K562 (cell line): Measurements from ENCODE around the gene RAD51AP1. TPM values are rescaled to one million over a fixed set of nuclear protein-coding genes. Genes with fewer than 3 reads are reported as not detected.

ENCODE experiments used
- ATAC-seq: fragments of 200-7000 bp; cut with Tn5 transposase; 3 replicates; pipeline ENCODE4 v1.9.1; 2020; ENCODE audit warnings: moderate library complexity
- BruUV-seq: library from RNA; stranded (reverse); fragments of 400-500 nt; replicated peaks from 2 replicates; lab custom pipeline; 2021; lab: Mats Ljungman, UMichigan
- CTCF ChIA-PET: fragments of 300-600 bp; formaldehyde crosslinking; extraction: SDS; loops from one replicate; lab custom pipeline; 2021; ENCODE audit warnings: low intra/inter-chr PET ratio; lab: Yijun Ruan, JAX
- POLR2A ChIA-PET: fragments of 300-600, 350-650 bp; sonication (Branson Sonifier 250); formaldehyde crosslinking; extraction: SDS; loops from one replicate; lab custom pipeline; 2021; ENCODE audit warnings: antibody characterized with exemption, inconsistent platforms; lab: Yijun Ruan, JAX
- DNase-seq, 4 experiments: peaks; one replicate each; pipeline versions ENCODE4 v3.0.0 to v3.0.0-alpha.2; 2011 to 2018; ENCODE audit warnings: low spot score in 3 of 4, mixed read lengths in 3 of 4; ENCODE audit errors: extremely low read depth in 1 of 4
- FAIRE-seq: peaks from 2 replicates; lab custom pipeline; 2011; peaks lifted over from hg19 to GRCh38; lab: Jason Lieb, UNC
- H2AFZ ChIP-seq: 2 replicates; pipeline ENCODE4 v1.6.0; 2011; ENCODE audit warnings: low read depth, low read length, control low read depth, inconsistent platforms
- H3K27ac ChIP-seq: fragments of 200-600 bp; 3 replicates; pipeline ENCODE4 v1.8.0; 2011; ENCODE audit warnings: low read depth, mild to moderate bottlenecking, control low read depth, inconsistent platforms, low read length, moderate library complexity, mixed read lengths; ENCODE audit errors: extremely low read depth
- H3K27me3 ChIP-seq, 2 experiments: fragments of 300-600 bp in 1 of 2; 2 replicates in 1 of 2; 3 replicates in 1 of 2; pipeline versions ENCODE4 v1.6.0 to v1.8.0; 2011; ENCODE audit warnings: inconsistent platforms in 2 of 2, low read length in 2 of 2, mild to moderate bottlenecking in 1 of 2, mixed read lengths in 1 of 2, moderate library complexity in 1 of 2; ENCODE audit not compliant: control insufficient read depth in 2 of 2, insufficient read depth in 2 of 2
- H3K36me3 ChIP-seq: fragments of 300-600 bp; 3 replicates; pipeline ENCODE4 v1.8.0; 2011; ENCODE audit warnings: mild to moderate bottlenecking, low read length, inconsistent platforms; ENCODE audit not compliant: control insufficient read depth, insufficient read depth
- H3K4me1 ChIP-seq, 2 experiments: fragments of 200-600 bp in 1 of 2; replicated peaks in 1 of 2; 2 replicates in 1 of 2; 3 replicates in 1 of 2; pipeline versions ENCODE4 v1.5.1 to v1.8.0; 2011; ENCODE audit warnings: inconsistent platforms in 2 of 2, low read length in 2 of 2, mild to moderate bottlenecking in 1 of 2, mixed read lengths in 1 of 2, moderate library complexity in 1 of 2; ENCODE audit not compliant: control insufficient read depth in 2 of 2, insufficient read depth in 2 of 2
- H3K4me2 ChIP-seq: 2 replicates; pipeline ENCODE4 v1.6.1; 2011; ENCODE audit warnings: low read length, control low read depth, inconsistent platforms, mixed read lengths; ENCODE audit not compliant: insufficient read depth
- H3K4me3 ChIP-seq: fragments of 200-600 bp; sonication (generic), shearing (Covaris generic); 2 replicates; pipeline ENCODE4 v1.5.1; 2016; ENCODE audit warnings: control low read depth, inconsistent platforms
- H3K79me2 ChIP-seq: fragments of 200-600 bp; 3 replicates; pipeline ENCODE4 v1.8.0; 2011; ENCODE audit warnings: low read length, inconsistent platforms; ENCODE audit not compliant: control insufficient read depth, insufficient read depth
- H3K9ac ChIP-seq, 2 experiments: 2 replicates each; pipeline versions ENCODE4 v1.6.0 to v1.6.1; 2011; ENCODE audit warnings: low read depth in 2 of 2, low read length in 2 of 2, control low read depth in 1 of 2, inconsistent platforms in 1 of 2, mild to moderate bottlenecking in 1 of 2, mixed read lengths in 1 of 2; ENCODE audit not compliant: insufficient read depth in 1 of 2
- H3K9me1 ChIP-seq: one replicate; pipeline ENCODE4 v1.6.0; 2011; ENCODE audit warnings: inconsistent platforms, mild to moderate bottlenecking, low read length, moderate library complexity; ENCODE audit not compliant: control insufficient read depth, insufficient read depth
- H3K9me3 ChIP-seq: replicated peaks from 2 replicates; pipeline ENCODE4 v1.5.1; 2011; ENCODE audit warnings: low read depth, low read length, inconsistent platforms; ENCODE audit not compliant: control insufficient read depth, insufficient read depth
- H4K20me1 ChIP-seq: replicated peaks from 2 replicates; pipeline ENCODE4 v1.6.1; 2011; ENCODE audit warnings: low read length, inconsistent platforms, mixed read lengths; ENCODE audit not compliant: control insufficient read depth, insufficient read depth
- CREM ChIP-seq: IDR thresholded peaks from 2 replicates; pipeline ENCODE4 v1.6.1; 2014; ENCODE audit warnings: antibody characterized with exemption, low read depth
- HDAC6 ChIP-seq: IDR thresholded peaks from 2 replicates; pipeline ENCODE4 v1.6.1; 2012; ENCODE audit warnings: low read depth, mild to moderate bottlenecking, control low read depth, inconsistent platforms, low read length, moderate library complexity
- HNRNPUL1 ChIP-seq: fragments of 200-400 bp; formaldehyde crosslinking; IDR thresholded peaks from 2 replicates; pipeline ENCODE4 v1.6.1; 2017; ENCODE audit warnings: low read length
- PTBP1 ChIP-seq: fragments of 200-400 bp; formaldehyde crosslinking; IDR thresholded peaks from 2 replicates; pipeline ENCODE4 v1.6.1; 2017; ENCODE audit warnings: low read depth, low read length
- RBM14 ChIP-seq: fragments of 200-400 bp; formaldehyde crosslinking; IDR thresholded peaks from 2 replicates; pipeline ENCODE4 v1.6.1; 2018; ENCODE audit warnings: low read depth, mild to moderate bottlenecking, low read length, moderate library complexity, borderline replicate concordance; ENCODE audit not compliant: insufficient read depth
- ZEB2 ChIP-seq: fragments of 450-650 bp; IDR thresholded peaks from 2 replicates; pipeline ENCODE4 v1.6.1; 2016
- ZNF12 ChIP-seq: sonication (generic); formaldehyde crosslinking; IDR thresholded peaks from 2 replicates; pipeline ENCODE4 v1.4.0; 2020; ENCODE audit warnings: mild to moderate bottlenecking, missing genetic modification reagents
- ZNF408 ChIP-seq: fragments of 250-450 bp; sonication (Bioruptor Pico); IDR thresholded peaks from 2 replicates; pipeline ENCODE4 v1.4.0; 2020; ENCODE audit warnings: low read depth, mild to moderate bottlenecking, moderate library complexity
- WGBS: fragments of 100-300 bp; shearing (Covaris generic); methylation state at CpG from one replicate; pipeline ENCODE4 v1.1.6; 2016; ENCODE audit warnings: low coverage, mixed read lengths; ENCODE audit not compliant: insufficient coverage; ENCODE audit errors: missing lambda C conversion rate; 5-methylcytosine and 5-hydroxymethylcytosine counted together
- in situ Hi-C: fragments of 300-500 bp; cut with MboI; formaldehyde crosslinking; loops from 4 replicates; pipeline ENCODE4 v1.15.0; 2018; ENCODE audit warnings: inconsistent platforms, mixed read lengths
- intact Hi-C: fragments of 100-400 bp; cut with micrococcal nuclease; formaldehyde crosslinking; loops from 2 replicates; pipeline ENCODE4 v1.14.2; 2022
- polyA plus RNA-seq, 8 experiments: library from polyadenylated mRNA; depleted of rRNA in 4 of 8; stranded (reverse) in 5 of 8; unstranded in 3 of 8; fragments of >200 nt; fragmentation: Nextera tagmentation in 2 of 8; fragmentation: Illumina TruSeq in 1 of 8; extraction: Ambion mirVana in 2 of 8; extraction: Trizol in 1 of 8; gene quantifications; 2 replicates each; pipeline versions ENCODE4 v1.2.1 to v1.2.3, GENCODE V29; 2011 to 2014; ENCODE audit warnings: inconsistent platforms in 1 of 8, missing spikeins in 1 of 8
- total RNA-seq, 7 experiments: library from RNA; depleted of rRNA in 6 of 7; stranded (reverse); fragments of >200 nt in 6 of 7; fragmentation: Illumina TruSeq in 2 of 7; extraction: Trizol in 2 of 7; gene quantifications; 2 replicates each; pipeline versions ENCODE4 v1.2.1 to v1.2.3, GENCODE V29; 2011 to 2021; ENCODE audit warnings: low replicate concordance in 1 of 7
- TF ChIP-seq, protein P1 (sequence below): fragments of 450-650 bp; IDR thresholded peaks from 2 replicates; pipeline ENCODE4 v1.6.1; 2016; ENCODE audit warnings: mild to moderate bottlenecking, moderate library complexity

RAD51AP1 gene
- total and polyA plus RNA-seq, 9 of the 15 experiments (the other 6 are each of a cell fraction or from before 2014, with no cell fraction given) = 43.8 to 111 (median 89.1) TPM

DNA sequence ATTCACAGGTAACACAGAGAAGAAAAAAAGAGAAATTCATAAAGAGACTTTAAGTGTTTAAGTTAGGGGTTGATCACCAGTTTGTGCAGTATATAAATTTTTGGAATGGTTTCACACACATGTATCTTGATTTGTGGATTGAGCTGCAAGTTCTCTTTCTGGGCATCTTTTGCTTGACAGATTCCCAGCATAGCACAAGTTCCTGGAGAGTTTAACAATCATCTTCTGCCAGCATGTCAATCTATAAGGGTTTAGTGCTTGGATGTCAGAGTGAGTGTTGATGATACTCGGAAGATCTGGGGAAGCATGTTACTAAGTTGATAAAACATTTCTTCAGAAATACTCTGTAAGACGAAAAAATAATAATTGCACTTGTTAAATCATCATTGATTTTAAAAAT is 49.1 kb upstream of the RAD51AP1 start:
- CTCF ChIA-PET = no interaction called here
- POLR2A ChIA-PET = no interaction called here
- Histone ChIP-seq H3K4me3 (no peak overlapping the region), H2AFZ (no peak overlapping the region), H3K27me3 (no peaks in the 10 kb centered on the region), H3K27ac (no peak overlapping the region), H3K4me2 (no peak overlapping the region), H3K9me1 (no peaks in the 10 kb centered on the region), H4K20me1 (no peaks in the 10 kb centered on the region), H3K9me3 (no peaks in the 10 kb centered on the region), H3K36me3 (peaks cover 19% of the 10 kb centered on the region; the same call in 2 of the 3 replicates), H3K9ac (no peak overlapping the region), H3K79me2 (no peaks in the 10 kb centered on the region), H3K4me1 (no peaks in the 10 kb centered on the region)
- TF ChIP-seq, protein P1, sequence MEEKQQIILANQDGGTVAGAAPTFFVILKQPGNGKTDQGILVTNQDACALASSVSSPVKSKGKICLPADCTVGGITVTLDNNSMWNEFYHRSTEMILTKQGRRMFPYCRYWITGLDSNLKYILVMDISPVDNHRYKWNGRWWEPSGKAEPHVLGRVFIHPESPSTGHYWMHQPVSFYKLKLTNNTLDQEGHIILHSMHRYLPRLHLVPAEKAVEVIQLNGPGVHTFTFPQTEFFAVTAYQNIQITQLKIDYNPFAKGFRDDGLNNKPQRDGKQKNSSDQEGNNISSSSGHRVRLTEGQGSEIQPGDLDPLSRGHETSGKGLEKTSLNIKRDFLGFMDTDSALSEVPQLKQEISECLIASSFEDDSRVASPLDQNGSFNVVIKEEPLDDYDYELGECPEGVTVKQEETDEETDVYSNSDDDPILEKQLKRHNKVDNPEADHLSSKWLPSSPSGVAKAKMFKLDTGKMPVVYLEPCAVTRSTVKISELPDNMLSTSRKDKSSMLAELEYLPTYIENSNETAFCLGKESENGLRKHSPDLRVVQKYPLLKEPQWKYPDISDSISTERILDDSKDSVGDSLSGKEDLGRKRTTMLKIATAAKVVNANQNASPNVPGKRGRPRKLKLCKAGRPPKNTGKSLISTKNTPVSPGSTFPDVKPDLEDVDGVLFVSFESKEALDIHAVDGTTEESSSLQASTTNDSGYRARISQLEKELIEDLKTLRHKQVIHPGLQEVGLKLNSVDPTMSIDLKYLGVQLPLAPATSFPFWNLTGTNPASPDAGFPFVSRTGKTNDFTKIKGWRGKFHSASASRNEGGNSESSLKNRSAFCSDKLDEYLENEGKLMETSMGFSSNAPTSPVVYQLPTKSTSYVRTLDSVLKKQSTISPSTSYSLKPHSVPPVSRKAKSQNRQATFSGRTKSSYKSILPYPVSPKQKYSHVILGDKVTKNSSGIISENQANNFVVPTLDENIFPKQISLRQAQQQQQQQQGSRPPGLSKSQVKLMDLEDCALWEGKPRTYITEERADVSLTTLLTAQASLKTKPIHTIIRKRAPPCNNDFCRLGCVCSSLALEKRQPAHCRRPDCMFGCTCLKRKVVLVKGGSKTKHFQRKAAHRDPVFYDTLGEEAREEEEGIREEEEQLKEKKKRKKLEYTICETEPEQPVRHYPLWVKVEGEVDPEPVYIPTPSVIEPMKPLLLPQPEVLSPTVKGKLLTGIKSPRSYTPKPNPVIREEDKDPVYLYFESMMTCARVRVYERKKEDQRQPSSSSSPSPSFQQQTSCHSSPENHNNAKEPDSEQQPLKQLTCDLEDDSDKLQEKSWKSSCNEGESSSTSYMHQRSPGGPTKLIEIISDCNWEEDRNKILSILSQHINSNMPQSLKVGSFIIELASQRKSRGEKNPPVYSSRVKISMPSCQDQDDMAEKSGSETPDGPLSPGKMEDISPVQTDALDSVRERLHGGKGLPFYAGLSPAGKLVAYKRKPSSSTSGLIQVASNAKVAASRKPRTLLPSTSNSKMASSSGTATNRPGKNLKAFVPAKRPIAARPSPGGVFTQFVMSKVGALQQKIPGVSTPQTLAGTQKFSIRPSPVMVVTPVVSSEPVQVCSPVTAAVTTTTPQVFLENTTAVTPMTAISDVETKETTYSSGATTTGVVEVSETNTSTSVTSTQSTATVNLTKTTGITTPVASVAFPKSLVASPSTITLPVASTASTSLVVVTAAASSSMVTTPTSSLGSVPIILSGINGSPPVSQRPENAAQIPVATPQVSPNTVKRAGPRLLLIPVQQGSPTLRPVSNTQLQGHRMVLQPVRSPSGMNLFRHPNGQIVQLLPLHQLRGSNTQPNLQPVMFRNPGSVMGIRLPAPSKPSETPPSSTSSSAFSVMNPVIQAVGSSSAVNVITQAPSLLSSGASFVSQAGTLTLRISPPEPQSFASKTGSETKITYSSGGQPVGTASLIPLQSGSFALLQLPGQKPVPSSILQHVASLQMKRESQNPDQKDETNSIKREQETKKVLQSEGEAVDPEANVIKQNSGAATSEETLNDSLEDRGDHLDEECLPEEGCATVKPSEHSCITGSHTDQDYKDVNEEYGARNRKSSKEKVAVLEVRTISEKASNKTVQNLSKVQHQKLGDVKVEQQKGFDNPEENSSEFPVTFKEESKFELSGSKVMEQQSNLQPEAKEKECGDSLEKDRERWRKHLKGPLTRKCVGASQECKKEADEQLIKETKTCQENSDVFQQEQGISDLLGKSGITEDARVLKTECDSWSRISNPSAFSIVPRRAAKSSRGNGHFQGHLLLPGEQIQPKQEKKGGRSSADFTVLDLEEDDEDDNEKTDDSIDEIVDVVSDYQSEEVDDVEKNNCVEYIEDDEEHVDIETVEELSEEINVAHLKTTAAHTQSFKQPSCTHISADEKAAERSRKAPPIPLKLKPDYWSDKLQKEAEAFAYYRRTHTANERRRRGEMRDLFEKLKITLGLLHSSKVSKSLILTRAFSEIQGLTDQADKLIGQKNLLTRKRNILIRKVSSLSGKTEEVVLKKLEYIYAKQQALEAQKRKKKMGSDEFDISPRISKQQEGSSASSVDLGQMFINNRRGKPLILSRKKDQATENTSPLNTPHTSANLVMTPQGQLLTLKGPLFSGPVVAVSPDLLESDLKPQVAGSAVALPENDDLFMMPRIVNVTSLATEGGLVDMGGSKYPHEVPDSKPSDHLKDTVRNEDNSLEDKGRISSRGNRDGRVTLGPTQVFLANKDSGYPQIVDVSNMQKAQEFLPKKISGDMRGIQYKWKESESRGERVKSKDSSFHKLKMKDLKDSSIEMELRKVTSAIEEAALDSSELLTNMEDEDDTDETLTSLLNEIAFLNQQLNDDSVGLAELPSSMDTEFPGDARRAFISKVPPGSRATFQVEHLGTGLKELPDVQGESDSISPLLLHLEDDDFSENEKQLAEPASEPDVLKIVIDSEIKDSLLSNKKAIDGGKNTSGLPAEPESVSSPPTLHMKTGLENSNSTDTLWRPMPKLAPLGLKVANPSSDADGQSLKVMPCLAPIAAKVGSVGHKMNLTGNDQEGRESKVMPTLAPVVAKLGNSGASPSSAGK = no peak
- TF ChIP-seq RBM14 = no peak
- TF ChIP-seq HNRNPUL1 = no peak
- TF ChIP-seq HDAC6 = no peak
- no peak for TF ChIP-seq ZEB2
- no peak for TF ChIP-seq ZNF12 (CRISPR knock-in tag)
- TF ChIP-seq ZNF408 = no peak
- no peak for TF ChIP-seq CREM
- no peak for TF ChIP-seq PTBP1
- BruUV-seq = no TSS peak
- DNase-seq = no peak
- ATAC-seq = no peak
- in situ Hi-C loops = no loop called here
- no peak for FAIRE-seq
- intact Hi-C loops = no loop called here
- 100% methylated on average over 1 of the region's 2 CpGs for WGBS
